HepG2 (cell line): ENCODE measurements around the gene GLI3. TPM values are rescaled to one million over a fixed set of nuclear protein-coding genes. Genes with fewer than 3 reads are reported as not detected.

Experiments used
- ATAC-seq: fragments of 200-7000 bp; cut with Tn5 transposase; 3 replicates; pipeline ENCODE4 v1.9.1; 2020; ENCODE audit warnings: mild to moderate bottlenecking, moderate library complexity
- BruUV-seq: library from RNA; stranded (reverse); fragments of 400-500 nt; replicated peaks from 2 replicates; lab custom pipeline; 2021; lab: Mats Ljungman, UMichigan
- CTCF ChIA-PET: fragments of 300-600 bp; formaldehyde crosslinking; extraction: SDS; loops from one replicate; lab custom pipeline; 2021; ENCODE audit warnings: low total read pairs, inconsistent platforms, low intra/inter-chr PET ratio; lab: Yijun Ruan, JAX
- POLR2A ChIA-PET: fragments of 350-600 bp; sonication (Branson Sonifier 250); formaldehyde crosslinking; loops from one replicate; lab custom pipeline; 2020; ENCODE audit warnings: antibody characterized with exemption, inconsistent platforms; lab: Yijun Ruan, JAX
- DNase-seq: peaks from one replicate; pipeline ENCODE4 v3.0.0-alpha.2; 2015; ENCODE audit warnings: low spot score
- FAIRE-seq: peaks from 3 replicates; lab custom pipeline; 2011; peaks lifted over from hg19 to GRCh38; lab: Jason Lieb, UNC
- H2AFZ ChIP-seq: one replicate; pipeline ENCODE4 v1.6.1; 2011; ENCODE audit warnings: low read length, inconsistent platforms
- H3K27ac ChIP-seq: fragments of 300-600 bp; 3 replicates; pipeline ENCODE4 v1.8.0; 2011; ENCODE audit warnings: mixed run types, mild to moderate bottlenecking, mixed read lengths, low read length, inconsistent platforms; ENCODE audit not compliant: insufficient read depth; ENCODE audit errors: extremely low read length
- H3K27me3 ChIP-seq, 2 experiments: fragments of 200-600 bp in 1 of 2; 2 replicates in 1 of 2; 3 replicates in 1 of 2; pipeline versions ENCODE4 v1.6.0 to v1.8.0; 2011; ENCODE audit warnings: low read length in 2 of 2, mild to moderate bottlenecking in 2 of 2, moderate library complexity in 2 of 2, inconsistent platforms in 1 of 2; ENCODE audit not compliant: insufficient read depth in 2 of 2, control insufficient read depth in 1 of 2
- H3K36me3 ChIP-seq, 2 experiments: fragments of 200-600 bp in 1 of 2; replicated peaks in 1 of 2; 2 replicates in 1 of 2; 3 replicates in 1 of 2; pipeline versions ENCODE4 v1.5.1 to v1.8.0; 2011; ENCODE audit warnings: low read length in 2 of 2, inconsistent platforms in 1 of 2; ENCODE audit not compliant: insufficient read depth in 2 of 2, control insufficient read depth in 1 of 2
- H3K4me1 ChIP-seq: 2 replicates; pipeline ENCODE4 v1.5.1; 2012; ENCODE audit warnings: low read length, inconsistent platforms; ENCODE audit not compliant: insufficient read depth
- H3K4me2 ChIP-seq: 2 replicates; pipeline ENCODE4 v1.6.0; 2011; ENCODE audit warnings: low read depth, low read length, inconsistent platforms
- H3K4me3 ChIP-seq, 3 experiments: fragments of 200-600 bp in 1 of 3; sonication (generic), shearing (Covaris generic) in 1 of 3; replicated peaks in 1 of 3; 2 replicates each; pipeline ENCODE4 v1.5.1; 2011 to 2016; ENCODE audit warnings: low read length in 3 of 3, inconsistent platforms in 2 of 3, low read depth in 2 of 3, mild to moderate bottlenecking in 2 of 3, control low read depth in 1 of 3, mixed read lengths in 1 of 3; ENCODE audit not compliant: insufficient read depth in 1 of 3
- H3K79me2 ChIP-seq: one replicate; pipeline ENCODE4 v1.6.1; 2011; ENCODE audit warnings: low read length, inconsistent platforms; ENCODE audit not compliant: insufficient read depth
- H3K9ac ChIP-seq: 2 replicates; pipeline ENCODE4 v1.6.0; 2011; ENCODE audit warnings: mild to moderate bottlenecking, low read depth, low read length, inconsistent platforms; ENCODE audit not compliant: insufficient read depth
- H3K9me3 ChIP-seq: 2 replicates; pipeline ENCODE4 v1.5.1; 2012; ENCODE audit warnings: mild to moderate bottlenecking, low read length
- H4K20me1 ChIP-seq: 2 replicates; pipeline ENCODE4 v1.6.0; 2011; ENCODE audit warnings: inconsistent platforms, mild to moderate bottlenecking, low read length, moderate library complexity; ENCODE audit not compliant: insufficient read depth
- CAMTA2 ChIP-seq: sonication (generic); formaldehyde crosslinking; IDR thresholded peaks from 2 replicates; pipeline ENCODE4 v1.4.0; 2020; ENCODE audit warnings: mild to moderate bottlenecking, missing genetic modification reagents, borderline replicate concordance
- FOSL2 ChIP-seq: sonication (generic); formaldehyde crosslinking; IDR thresholded peaks from 2 replicates; pipeline ENCODE4 v1.4.0; 2020; ENCODE audit warnings: missing genetic modification reagents
- GATAD1 ChIP-seq: IDR thresholded peaks from 2 replicates; pipeline ENCODE4 v1.6.1; 2016; ENCODE audit warnings: missing genetic modification reagents, missing compliant biosample characterization
- RFX3 ChIP-seq: IDR thresholded peaks from 2 replicates; pipeline ENCODE4 v1.6.1; 2016; ENCODE audit warnings: missing biosample characterization, missing genetic modification reagents
- SKIL ChIP-seq: sonication (generic); formaldehyde crosslinking; IDR thresholded peaks from 2 replicates; pipeline ENCODE4 v1.8.0; 2022; ENCODE audit warnings: missing genetic modification reagents, mild to moderate bottlenecking, moderate library complexity, borderline replicate concordance
- ZBTB1 ChIP-seq: sonication (generic); formaldehyde crosslinking; IDR thresholded peaks from 2 replicates; pipeline ENCODE4 v1.4.0; 2020; ENCODE audit warnings: missing genetic modification reagents, borderline replicate concordance
- ZBTB40 ChIP-seq, 2 experiments: fragments of 450-650 bp in 1 of 2; sonication (generic) in 1 of 2; formaldehyde crosslinking in 1 of 2; IDR thresholded peaks; 2 replicates each; pipeline versions ENCODE4 v1.6.1 to v1.8.0; 2016 to 2022; ENCODE audit warnings: antibody characterized with exemption in 1 of 2, mild to moderate bottlenecking in 1 of 2, missing genetic modification reagents in 1 of 2
- ZNF276 ChIP-seq: sonication (generic); formaldehyde crosslinking; IDR thresholded peaks from 2 replicates; pipeline ENCODE4 v1.4.0; 2020; ENCODE audit warnings: mild to moderate bottlenecking, low read depth, missing genetic modification reagents
- ZNF737 ChIP-seq: sonication (generic); formaldehyde crosslinking; IDR thresholded peaks from 2 replicates; pipeline ENCODE4 v1.5.0; 2020; ENCODE audit warnings: missing genetic modification reagents, mild to moderate bottlenecking, borderline replicate concordance
- in situ Hi-C: cut with HindIII; loops from 2 replicates; pipeline ENCODE4 v1.10.0; 2017; ENCODE audit warnings: low pct_unique_long_range_greater_than_20kb; ENCODE audit not compliant: extremely low pct_ligation_motif_present
- intact Hi-C: fragments of 100-400 bp; cut with micrococcal nuclease; formaldehyde crosslinking; loops from one replicate; pipeline ENCODE4 v1.10.0; 2022; ENCODE audit not compliant: unreplicated experiment
- polyA plus RNA-seq, 8 experiments: library from polyadenylated mRNA; depleted of rRNA in 3 of 8; stranded (reverse) in 7 of 8; unstranded in 1 of 8; fragments of >200 nt; fragmentation: Illumina TruSeq in 4 of 8; extraction: Trizol in 4 of 8; gene quantifications; 2 replicates each; pipeline versions ENCODE4 v1.2.1 to v1.2.3, GENCODE V29; 2011 to 2016; ENCODE audit warnings: low read depth in 4 of 8, missing spikeins in 1 of 8, mixed read lengths in 1 of 8; ENCODE audit not compliant: insufficient read depth in 1 of 8
- total RNA-seq, 5 experiments: library from RNA; depleted of rRNA; stranded (reverse); fragments of >200 nt; fragmentation: Illumina TruSeq; extraction: Trizol; gene quantifications; 2 replicates each; pipeline ENCODE4 v1.2.3, GENCODE V29; 2016; ENCODE audit warnings: low read depth in 1 of 5

Gene GLI3
- total and polyA plus RNA-seq, 2 of the 13 experiments (the other 11 are each of a cell fraction or from before 2014, with no cell fraction given), result not detected

- ChIA-PET CTCF (no interaction called here), POLR2A (no interaction called here)
- no peak for DNase-seq
- BruUV-seq, result no TSS peak
- FAIRE-seq, result no peak
- Histone ChIP-seq H3K4me1 (no peaks in the 10 kb centered on the region), H3K4me3 (no peak overlapping the region), H3K9ac (no peak overlapping the region), H3K9me3 (no peaks in the 10 kb centered on the region), H2AFZ (no peak overlapping the region), H3K79me2 (no peaks in the 10 kb centered on the region), H3K27me3 (no peaks in the 10 kb centered on the region; a peak in 2 of 5 replicates), H3K4me2 (no peak overlapping the region), H4K20me1 (no peaks in the 10 kb centered on the region), H3K27ac (no peak overlapping the region), H3K36me3 (no peaks in the 10 kb centered on the region)
- no peak for ATAC-seq
- intact Hi-C loops (no loop called here), in situ Hi-C loops (no loop called here)
- TF ChIP-seq ZNF276, result no peak
- no peak for TF ChIP-seq SKIL (CRISPR knock-in tag)
- TF ChIP-seq CAMTA2, result no peak
- no peak for TF ChIP-seq GATAD1
- no peak for TF ChIP-seq RFX3
- no peak for TF ChIP-seq ZBTB40 (IDR thresholded peaks at IDR 0.05)
- no peak for TF ChIP-seq ZBTB40 (CRISPR knock-in tag; IDR thresholded peaks at IDR 0.05)
- TF ChIP-seq ZNF737, result no peak
- TF ChIP-seq FOSL2 (CRISPR knock-in tag), result no peak
- TF ChIP-seq ZBTB1 (CRISPR knock-in tag), result no peak
Measured at GRCh38 chr7:42033480-42033879, 203.5 kb downstream of the GLI3 start.
